ENCODE data around the gene GBE1.

The GBE1 gene

GRCh38 chr3:81462921-81463320 lies 298.5 kb downstream of the GBE1 start:
- DNase-seq = peak; percentile 54

GRCh38 chr3:81459733-81460132 lies 301.7 kb downstream of the GBE1 start:
- DNase-seq = no peak

GRCh38 chr3:81452418-81452817 lies 309.0 kb downstream of the GBE1 start:
- DNase-seq = peak; percentile 50

- DNase-seq = peak; percentile 86
Measured at GRCh38 chr3:81451611-81452010, 309.8 kb downstream of the GBE1 start.

GRCh38 chr3:81451140-81451539 lies 310.3 kb downstream of the GBE1 start:
- no peak for DNase-seq

GRCh38 chr3:81446806-81447205 lies 314.6 kb downstream of the GBE1 start:
- DNase-seq = no peak

GRCh38 chr3:81445712-81446111 lies 315.7 kb downstream of the GBE1 start:
- DNase-seq = no peak

GRCh38 chr3:81444817-81445460 lies 316.5 kb downstream of the GBE1 start:
- DNase-seq = no peak

- peak; percentile 79 for DNase-seq
Measured at GRCh38 chr3:81443958-81444357, 317.5 kb downstream of the GBE1 start.

- DNase-seq = no peak
Measured at GRCh38 chr3:81443457-81443782, 318.0 kb downstream of the GBE1 start.

GRCh38 chr3:81442758-81443456 lies 318.5 kb downstream of the GBE1 start:
- no peak for DNase-seq

GRCh38 chr3:81440661-81441060 lies 320.8 kb downstream of the GBE1 start:
- no peak for DNase-seq

Data from fibroblast of skin of right biceps (primary cell).